IMR-90 (cell line): ENCODE results near the gene CACNA2D1. TPM values are rescaled to one million over a fixed set of nuclear protein-coding genes. Genes with fewer than 3 reads are reported as not detected.

Source experiments
- ATAC-seq: fragments of 200-7000 bp; cut with Tn5 transposase; 2 replicates; pipeline ENCODE4 v1.9.1; 2020; ENCODE audit warnings: low read depth, mild to moderate bottlenecking, moderate library complexity
- BruUV-seq: library from RNA; stranded (reverse); fragments of 400-500 nt; replicated peaks from 2 replicates; lab custom pipeline; 2021; lab: Mats Ljungman, UMichigan
- CTCF ChIA-PET: fragments of 300-600 bp; formaldehyde crosslinking; extraction: SDS; loops from one replicate; lab custom pipeline; 2021; ENCODE audit warnings: antibody characterized with exemption; lab: Yijun Ruan, JAX
- POLR2A ChIA-PET: fragments of 300-600 bp; sonication (Branson Sonifier 250); formaldehyde crosslinking; loops from one replicate; lab custom pipeline; 2022; ENCODE audit warnings: antibody characterized with exemption; ENCODE audit not compliant: unreplicated experiment; lab: Charles Lee
- DNase-seq: peaks from one replicate; pipeline ENCODE4 v3.0.0; 2013
- H2AFZ ChIP-seq: replicated peaks from 2 replicates; pipeline ENCODE3; 2013; ENCODE audit warnings: low read length, mild to moderate bottlenecking; ENCODE audit not compliant: poor library complexity
- H2AK5ac ChIP-seq: 2 replicates; pipeline ENCODE4 v1.6.1; 2013; ENCODE audit warnings: low read depth, low read length, inconsistent platforms
- H2AK9ac ChIP-seq: replicated peaks from 2 replicates; pipeline ENCODE3; 2013; ENCODE audit warnings: mild to moderate bottlenecking, low read depth, low read length, moderate library complexity; ENCODE audit not compliant: poor library complexity
- H2BK120ac ChIP-seq: 2 replicates; pipeline ENCODE4 v1.6.1; 2013; ENCODE audit warnings: low read depth, low read length, inconsistent platforms
- H2BK15ac ChIP-seq: 3 replicates; pipeline ENCODE4 v1.6.1; 2013; ENCODE audit warnings: low read depth, low read length, inconsistent platforms
- H2BK20ac ChIP-seq: 2 replicates; pipeline ENCODE4 v1.6.1; 2013; ENCODE audit warnings: low read depth, mild to moderate bottlenecking, inconsistent platforms, low read length, moderate library complexity
- H2BK5ac ChIP-seq: 2 replicates; pipeline ENCODE4 v1.6.1; 2013; ENCODE audit warnings: mild to moderate bottlenecking, low read depth, low read length, inconsistent platforms; ENCODE audit not compliant: poor library complexity, severe bottlenecking
- H3K14ac ChIP-seq: replicated peaks from 2 replicates; pipeline ENCODE4 v1.6.1; 2013; ENCODE audit warnings: low read depth, low read length, inconsistent platforms
- H3K18ac ChIP-seq: 2 replicates; pipeline ENCODE4 v1.6.1; 2013; ENCODE audit warnings: low read depth, low read length, control low read depth
- H3K23ac ChIP-seq: 2 replicates; pipeline ENCODE4 v1.6.1; 2013; ENCODE audit warnings: low read depth, low read length, inconsistent platforms
- H3K27ac ChIP-seq: 2 replicates; pipeline ENCODE4 v1.5.1; 2013; ENCODE audit warnings: mild to moderate bottlenecking, control low read depth, low read length; ENCODE audit not compliant: insufficient read depth
- H3K27me3 ChIP-seq: 2 replicates; pipeline ENCODE4 v1.6.1; 2013; ENCODE audit warnings: low read length; ENCODE audit not compliant: control insufficient read depth, insufficient read depth
- H3K36me3 ChIP-seq: 2 replicates; pipeline ENCODE4 v1.6.1; 2013; ENCODE audit warnings: low read length, mixed read lengths; ENCODE audit not compliant: control insufficient read depth, insufficient read depth
- H3K4ac ChIP-seq: 2 replicates; pipeline ENCODE4 v1.6.1; 2013; ENCODE audit warnings: low read depth, low read length, inconsistent platforms
- H3K4me1 ChIP-seq: 2 replicates; pipeline ENCODE4 v1.6.1; 2013; ENCODE audit warnings: low read length, mixed read lengths; ENCODE audit not compliant: control insufficient read depth, insufficient read depth
- H3K4me2 ChIP-seq: 2 replicates; pipeline ENCODE4 v1.6.1; 2013; ENCODE audit warnings: low read depth, mild to moderate bottlenecking, control low read depth, low read length, moderate library complexity
- H3K4me3 ChIP-seq: 2 replicates; pipeline ENCODE4 v1.5.1; 2013; ENCODE audit warnings: low read depth, mild to moderate bottlenecking, control low read depth, low read length, moderate library complexity; ENCODE audit not compliant: insufficient read depth
- H3K56ac ChIP-seq: 2 replicates; pipeline ENCODE4 v1.6.1; 2013; ENCODE audit warnings: low read length, inconsistent platforms; ENCODE audit not compliant: insufficient read depth; ENCODE audit errors: extremely low read depth
- H3K79me1 ChIP-seq, 2 experiments: 2 replicates each; pipeline ENCODE4 v1.6.1; 2013; ENCODE audit warnings: low read length in 2 of 2, inconsistent platforms in 1 of 2, low read depth in 1 of 2
- H3K9ac ChIP-seq: 2 replicates; pipeline ENCODE4 v1.6.1; 2013; ENCODE audit warnings: low read depth, low read length, control low read depth
- H3K9me1 ChIP-seq: 2 replicates; pipeline ENCODE4 v1.6.1; 2013; ENCODE audit warnings: low read length, inconsistent platforms; ENCODE audit not compliant: insufficient read depth
- H3K9me3 ChIP-seq: 2 replicates; pipeline ENCODE4 v1.6.1; 2013; ENCODE audit warnings: low read length; ENCODE audit not compliant: control insufficient read depth, insufficient read depth
- H4K20me1 ChIP-seq: 2 replicates; pipeline ENCODE4 v1.6.1; 2013; ENCODE audit warnings: low read length, inconsistent platforms; ENCODE audit not compliant: insufficient read depth
- H4K5ac ChIP-seq: 2 replicates; pipeline ENCODE4 v1.6.1; 2013; ENCODE audit warnings: mild to moderate bottlenecking, low read depth, low read length, control low read depth
- H4K8ac ChIP-seq, 2 experiments: 2 replicates each; pipeline ENCODE4 v1.6.1; 2013; ENCODE audit warnings: low read depth in 2 of 2, low read length in 2 of 2, control low read depth in 1 of 2, inconsistent platforms in 1 of 2
- H4K91ac ChIP-seq: 2 replicates; pipeline ENCODE4 v1.6.1; 2013; ENCODE audit warnings: low read depth, low read length, inconsistent platforms; ENCODE audit not compliant: insufficient read depth
- CEBPB ChIP-seq: IDR thresholded peaks from 2 replicates; pipeline ENCODE4 v1.6.1; 2012; ENCODE audit warnings: low read depth, low read length, improper control_type of control experiment
- CHD1 ChIP-seq: IDR thresholded peaks from 2 replicates; pipeline ENCODE4 v1.6.1; 2012; ENCODE audit warnings: low read depth, low read length, improper control_type of control experiment
- WGBS, 2 experiments: methylation state at CpG; one replicate each; pipeline versions ENCODE4 v1.1.5 to v1.1.7; 2013; ENCODE audit warnings: missing lambda C conversion rate in 2 of 2; ENCODE audit not compliant: insufficient read length in 1 of 2; ENCODE audit errors: extremely low coverage in 2 of 2; 5-methylcytosine and 5-hydroxymethylcytosine counted together
- dilution Hi-C: fragments of 300-500 bp; cut with HindIII; formaldehyde crosslinking; loops from one replicate; pipeline ENCODE4 v1.14.3; 2018; ENCODE audit warnings: low sequenced_read_pairs; ENCODE audit not compliant: unreplicated experiment
- in situ Hi-C: fragments of 300-500 bp; cut with MboI; formaldehyde crosslinking; loops from 3 replicates; pipeline ENCODE4 v1.14.3; 2019; ENCODE audit warnings: low sequenced_read_pairs, inconsistent platforms, mixed read lengths
- intact Hi-C: fragments of 100-400 bp; cut with micrococcal nuclease; formaldehyde crosslinking; loops from 2 replicates; pipeline ENCODE4 v1.10.0; 2022
- polyA plus RNA-seq, 3 experiments: library from polyadenylated mRNA; depleted of rRNA; stranded (reverse); fragments of >200 nt; gene quantifications; 2 replicates each; pipeline ENCODE4 v1.2.3, GENCODE V29; 2012; ENCODE audit warnings: low replicate concordance in 1 of 3
- total RNA-seq: library from RNA; depleted of rRNA; stranded (reverse); fragments of >200 nt; gene quantifications from 2 replicates; pipeline ENCODE4 v1.2.3, GENCODE V29; 2012

Gene CACNA2D1
- total and polyA plus RNA-seq, 2 of the 4 experiments (the other 2 are of a cell fraction): 5.8 to 21.9 TPM

- Histone ChIP-seq H3K9me1 (no peaks in the 10 kb centered on the region), H3K14ac (no peak overlapping the region), H3K36me3 (peaks cover 2% of the 10 kb centered on the region; the same call in 1 of the 2 replicates), H2AFZ (no peak overlapping the region), H2AK5ac (no peak overlapping the region), H4K91ac (no peak overlapping the region), H3K4ac (no peak overlapping the region), H3K56ac (no peak overlapping the region), H4K8ac (no peak overlapping the region), H3K4me2 (no peak overlapping the region), H3K9ac (no peak overlapping the region), H4K5ac (no peak overlapping the region), H3K27me3 (no peaks in the 10 kb centered on the region), H2BK5ac (no peak overlapping the region), H2AK9ac (no peak overlapping the region), H3K4me3 (no peak overlapping the region), H3K4me1 (no peaks in the 10 kb centered on the region), H3K27ac (no peak overlapping the region), H2BK120ac (no peak overlapping the region), H3K9me3 (no peaks in the 10 kb centered on the region), H2BK15ac (no peak overlapping the region), H3K79me1 (no peaks in the 10 kb centered on the region), H4K20me1 (no peaks in the 10 kb centered on the region), H2BK20ac (no peak overlapping the region), H3K18ac (no peak overlapping the region), H3K23ac (no peak overlapping the region)
- DNase-seq: peak; percentile 83
- BruUV-seq: no TSS peak
- ATAC-seq: no peak
- intact Hi-C loops (no loop called here), in situ Hi-C loops (no loop called here), dilution Hi-C loops (no loop called here)
- POLR2A ChIA-PET: no interaction called here
- CTCF ChIA-PET: interaction anchor here (0.6 kb wide), 1 partner anchor 21 kb away, joined by 6 read pairs; no protein-coding TSS in a partner anchor
- peak; percentile 82 for TF ChIP-seq CEBPB
- no peak for TF ChIP-seq CHD1
- no CpG with 5 or more reads among the region's 2 CpGs for WGBS, 2 experiments
Observed at GRCh38 chr7:81990395-81990794, 453.2 kb downstream of the CACNA2D1 start.
